Calu3 (cell line): Measurements from ENCODE around the gene NSUN6. TPM values are rescaled to one million over a fixed set of nuclear protein-coding genes. Genes with fewer than 3 reads are reported as not detected.

ENCODE experiments used
- BruUV-seq: library from RNA; stranded (reverse); fragments of 400-500 nt; replicated peaks from 2 replicates; lab custom pipeline; 2021; lab: Mats Ljungman, UMichigan
- CTCF ChIA-PET: fragments of 300-600 bp; sonication (Branson Sonifier 250); formaldehyde crosslinking; loops from one replicate; lab custom pipeline; 2022; ENCODE audit warnings: antibody characterized with exemption; lab: Charles Lee
- DNase-seq: peaks from one replicate; pipeline ENCODE4 v3.0.0; 2022
- H3K27ac Mint-ChIP-seq: one replicate; pipeline ENCODE4 v1.8.0; 2022; ENCODE audit warnings: mixed read lengths; ENCODE audit not compliant: unreplicated experiment
- H3K27me3 Mint-ChIP-seq: one replicate; pipeline ENCODE4 v1.8.0; 2022; ENCODE audit warnings: mixed read lengths; ENCODE audit not compliant: unreplicated experiment
- H3K36me3 Mint-ChIP-seq: one replicate; pipeline ENCODE4 v1.8.0; 2022; ENCODE audit warnings: mild to moderate bottlenecking, moderate library complexity, mixed read lengths; ENCODE audit not compliant: insufficient read depth, unreplicated experiment
- H3K4me1 Mint-ChIP-seq: one replicate; pipeline ENCODE4 v1.8.0; 2022; ENCODE audit warnings: mild to moderate bottlenecking, low read depth, mixed read lengths; ENCODE audit not compliant: unreplicated experiment
- H3K4me3 Mint-ChIP-seq: one replicate; pipeline ENCODE4 v1.8.0; 2022; ENCODE audit warnings: mild to moderate bottlenecking, low read depth, moderate library complexity, mixed read lengths; ENCODE audit not compliant: unreplicated experiment
- H3K9me3 Mint-ChIP-seq: one replicate; pipeline ENCODE4 v1.8.0; 2022; ENCODE audit warnings: low read depth, mixed read lengths; ENCODE audit not compliant: unreplicated experiment
- intact Hi-C: fragments of 100-400 bp; cut with micrococcal nuclease; formaldehyde crosslinking; loops from one replicate; pipeline ENCODE4 v1.10.0; 2022; ENCODE audit not compliant: unreplicated experiment
- total RNA-seq: library from RNA; stranded (reverse); gene quantifications from 2 replicates; pipeline ENCODE4 v1.2.3, GENCODE V29; 2022
- TF ChIP-seq, protein P1 (sequence below): fragments of 200-600 bp; IDR thresholded peaks from one replicate; pipeline ENCODE4 v1.8.0; 2022; ENCODE audit warnings: antibody characterized with exemption; ENCODE audit not compliant: unreplicated experiment

Gene NSUN6
- total RNA-seq, 1 experiment from 2014 or later = 10.5 TPM

DNA sequence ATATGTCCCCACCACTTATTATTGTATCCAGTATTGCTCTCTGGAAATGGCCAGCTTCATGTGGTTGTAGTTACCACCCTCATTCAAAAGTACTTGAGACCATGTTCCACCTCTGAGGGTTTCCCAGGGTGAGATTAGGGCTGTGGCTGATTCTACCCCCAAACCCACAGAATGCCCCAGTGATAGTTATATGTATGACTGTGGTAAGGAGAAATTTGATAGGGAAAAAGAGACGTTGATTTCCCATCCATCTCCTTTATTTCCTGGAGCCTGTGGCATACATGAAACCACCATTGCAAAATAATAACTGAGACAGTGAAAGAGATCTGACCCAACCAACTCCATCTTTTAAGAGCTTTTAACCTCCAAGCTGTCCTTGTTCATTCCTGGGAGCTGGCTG lies 33.0 kb upstream of the NSUN6 start:
- CTCF ChIA-PET = interaction anchor here (0.8 to 1.0 kb wide), 2 partner anchors 19 to 26 kb away, joined by 3 to 5 read pairs; no protein-coding TSS in a partner anchor
- Mint-ChIP-seq H3K36me3 (peaks cover 28% of the 10 kb centered on the region), H3K9me3 (no peaks in the 10 kb centered on the region), H3K27me3 (no peaks in the 10 kb centered on the region), H3K4me3 (no peak overlapping the region), H3K27ac (no peak overlapping the region), H3K4me1 (peaks cover 49% of the 10 kb centered on the region)
- intact Hi-C loops = no loop called here
- BruUV-seq = no TSS peak
- TF ChIP-seq, protein P1, sequence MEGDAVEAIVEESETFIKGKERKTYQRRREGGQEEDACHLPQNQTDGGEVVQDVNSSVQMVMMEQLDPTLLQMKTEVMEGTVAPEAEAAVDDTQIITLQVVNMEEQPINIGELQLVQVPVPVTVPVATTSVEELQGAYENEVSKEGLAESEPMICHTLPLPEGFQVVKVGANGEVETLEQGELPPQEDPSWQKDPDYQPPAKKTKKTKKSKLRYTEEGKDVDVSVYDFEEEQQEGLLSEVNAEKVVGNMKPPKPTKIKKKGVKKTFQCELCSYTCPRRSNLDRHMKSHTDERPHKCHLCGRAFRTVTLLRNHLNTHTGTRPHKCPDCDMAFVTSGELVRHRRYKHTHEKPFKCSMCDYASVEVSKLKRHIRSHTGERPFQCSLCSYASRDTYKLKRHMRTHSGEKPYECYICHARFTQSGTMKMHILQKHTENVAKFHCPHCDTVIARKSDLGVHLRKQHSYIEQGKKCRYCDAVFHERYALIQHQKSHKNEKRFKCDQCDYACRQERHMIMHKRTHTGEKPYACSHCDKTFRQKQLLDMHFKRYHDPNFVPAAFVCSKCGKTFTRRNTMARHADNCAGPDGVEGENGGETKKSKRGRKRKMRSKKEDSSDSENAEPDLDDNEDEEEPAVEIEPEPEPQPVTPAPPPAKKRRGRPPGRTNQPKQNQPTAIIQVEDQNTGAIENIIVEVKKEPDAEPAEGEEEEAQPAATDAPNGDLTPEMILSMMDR = no peak
- DNase-seq = no peak

DNA sequence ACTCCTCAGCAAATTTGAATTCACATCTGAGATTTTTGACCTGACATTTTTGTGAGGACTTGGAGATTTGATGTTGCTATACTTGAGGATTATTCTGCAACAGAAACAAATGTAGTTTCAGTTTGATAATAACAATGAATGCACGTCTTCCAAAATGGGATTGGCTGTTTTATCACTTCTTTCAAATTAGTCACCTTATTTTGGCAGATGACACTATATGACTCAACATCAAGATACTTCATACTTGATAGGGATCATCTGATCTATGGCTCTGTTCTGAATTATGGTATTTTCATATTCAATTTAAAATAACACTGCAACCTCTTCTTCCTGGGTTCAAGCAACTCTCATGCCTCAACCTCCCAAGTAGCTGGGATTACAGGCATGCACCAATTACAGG lies 32.0 kb upstream of the NSUN6 start:
- BruUV-seq = no TSS peak
- Mint-ChIP-seq H3K4me1 (peaks cover 43% of the 10 kb centered on the region), H3K4me3 (no peak overlapping the region), H3K27me3 (no peaks in the 10 kb centered on the region), H3K27ac (peak overlapping the region; percentile 79), H3K36me3 (peaks cover 28% of the 10 kb centered on the region), H3K9me3 (no peaks in the 10 kb centered on the region)
- DNase-seq = no peak
- CTCF ChIA-PET = interaction anchor here (1.0 kb wide), 1 partner anchor 18 kb away, joined by 3 read pairs; no protein-coding TSS in a partner anchor
- intact Hi-C loops = no loop called here
- TF ChIP-seq, protein P1 = no peak

DNA sequence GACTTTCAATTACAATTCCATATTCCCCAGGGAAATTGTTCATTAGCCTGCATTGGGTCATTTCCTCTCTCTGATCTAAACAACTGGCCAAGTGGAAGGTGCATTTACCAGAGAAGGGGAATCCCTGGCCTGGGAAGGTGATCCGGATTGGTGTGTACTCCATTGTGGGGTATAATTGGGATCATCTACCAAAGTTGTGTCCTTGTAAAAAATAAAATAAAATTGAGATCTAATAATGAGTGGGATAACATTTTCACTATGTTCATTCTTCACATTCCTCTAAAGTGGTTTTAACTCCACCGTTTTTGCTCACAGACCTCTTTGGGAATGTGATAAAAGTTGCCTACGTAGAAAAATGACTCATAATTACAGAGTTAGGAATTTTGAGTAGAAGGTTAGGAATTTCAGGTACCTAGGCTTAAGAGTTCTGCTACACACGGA lies 30.6 kb upstream of the NSUN6 start:
- no peak for DNase-seq
- no TSS peak for BruUV-seq
- H3K9me3 Mint-ChIP-seq = no peaks in the 10 kb centered on the region
- H3K36me3 Mint-ChIP-seq = peaks cover 28% of the 10 kb centered on the region
- CTCF ChIA-PET = no interaction called here
- TF ChIP-seq, protein P1 = no peak
- peaks cover 43% of the 10 kb centered on the region for H3K4me1 Mint-ChIP-seq
- no peaks in the 10 kb centered on the region for H3K27me3 Mint-ChIP-seq
- no peak overlapping the region for H3K4me3 Mint-ChIP-seq
- peak overlapping the region; percentile 79 for H3K27ac Mint-ChIP-seq
- intact Hi-C loops = no loop called here

DNA sequence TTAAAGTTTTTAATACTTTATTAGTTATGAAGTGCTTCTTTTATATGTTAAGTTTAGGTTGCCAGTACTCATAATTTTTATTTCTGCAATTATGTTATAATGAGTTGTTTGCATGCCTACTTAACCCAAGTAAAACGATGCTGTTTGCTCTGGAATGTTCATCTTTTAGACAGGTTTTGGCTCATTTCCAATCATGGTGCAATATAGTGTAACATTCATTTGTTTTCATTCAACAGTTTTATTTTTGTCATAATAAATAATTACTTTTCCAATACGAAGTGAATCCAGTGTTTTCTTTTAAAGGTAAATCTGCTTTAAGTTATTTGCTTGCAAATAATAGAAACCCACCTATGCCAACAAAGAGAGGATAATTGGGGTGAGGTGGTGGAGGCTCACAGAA lies 30.0 kb upstream of the NSUN6 start:
- Mint-ChIP-seq H3K4me1 (peaks cover 43% of the 10 kb centered on the region), H3K27ac (peak overlapping the region; percentile 79), H3K4me3 (no peak overlapping the region), H3K36me3 (peaks cover 28% of the 10 kb centered on the region), H3K27me3 (no peaks in the 10 kb centered on the region), H3K9me3 (no peaks in the 10 kb centered on the region)
- no peak for DNase-seq
- no TSS peak for BruUV-seq
- intact Hi-C loops = no loop called here
- CTCF ChIA-PET = no interaction called here
- TF ChIP-seq, protein P1 = no peak
